Suprapubic skin (tissue), 4 donors: ENCODE results near the gene MYBPH.

Experiments used
- CTCF ChIP-seq, 2 donors: fragments of 200-600 bp in 1 of 2; fragments of 450-650 bp in 1 of 2; sonication (generic) in 1 of 2; IDR thresholded peaks; one replicate each; pipeline ENCODE4 v1.5.1; 2016 to 2019; ENCODE audit warnings: antibody characterized with exemption in 2 of 2, mild to moderate bottlenecking in 1 of 2, moderate library complexity in 1 of 2
- POLR2A ChIP-seq, 2 donors: fragments of 450-650 bp; IDR thresholded peaks; one replicate each; pipeline ENCODE4 v1.6.1; 2017; ENCODE audit warnings: antibody characterized with exemption in 2 of 2, mild to moderate bottlenecking in 2 of 2, moderate library complexity in 2 of 2
- POLR2AphosphoS5 ChIP-seq, 3 donors: sonication (generic); formaldehyde crosslinking; IDR thresholded peaks; one replicate each; pipeline ENCODE4 v1.6.1; 2017; ENCODE audit warnings: antibody characterized with exemption in 3 of 3

GRCh38 chr1:203128716-203129500 lies 46.7 kb downstream of the MYBPH start:
- TF ChIP-seq CTCF (IDR thresholded peaks at IDR 0.05): no peak
- no peak for TF ChIP-seq POLR2A (IDR thresholded peaks at IDR 0.05)
- TF ChIP-seq POLR2AphosphoS5 (IDR thresholded peaks at IDR 0.05): no peak
